NCI-H1092 treated with DMSO at 0.1 percent for 48 hours (cell line): ENCODE measurements around the gene SUPT16H.
"Not testable (repeated sequence)": the region's sequence is repeated elsewhere in the genome, so short reads cannot be mapped to it uniquely, and the experiment has no call there.

Experiments
- DNase-seq: peaks from one replicate; lab custom pipeline; 2025; lab: John Stamatoyannopoulos, UW

SUPT16H gene

GRCh38 chr14:21383848-21384493 lies at the start of gene SUPT16H:
Gene SUPT16H, minus strand, starts transcription at chr14:21384019. Its CDS starts 92 bp downstream, at chr14:21383927.
- peak; percentile 98 for DNase-seq

- no peak for DNase-seq
These were observed 47.3 kb upstream of the SUPT16H start for GRCh38 chr14:21431126-21431525.

- DNase-seq = peak; percentile 80
These were observed 45.1 kb upstream of the SUPT16H start for GRCh38 chr14:21428930-21429329.

GRCh38 chr14:21426692-21427091 lies 42.9 kb upstream of the SUPT16H start:
- no peak for DNase-seq

GRCh38 chr14:21419528-21419927 lies 35.7 kb upstream of the SUPT16H start:
- no peak for DNase-seq

- DNase-seq = no peak
These were observed 31.5 kb upstream of the SUPT16H start for GRCh38 chr14:21415329-21415728.

- DNase-seq = no peak
These were observed 30.4 kb upstream of the SUPT16H start for GRCh38 chr14:21414137-21414631.

- DNase-seq = no peak
These were observed 24.3 kb upstream of the SUPT16H start for GRCh38 chr14:21408147-21408546.

GRCh38 chr14:21406213-21406612 lies 22.4 kb upstream of the SUPT16H start:
- DNase-seq = no peak

- DNase-seq = no peak
These were observed 21.3 kb upstream of the SUPT16H start for GRCh38 chr14:21405097-21405496.

- DNase-seq = no peak
These were observed 15.6 kb upstream of the SUPT16H start for GRCh38 chr14:21399311-21399870.

- DNase-seq = no peak
These were observed 15.1 kb upstream of the SUPT16H start for GRCh38 chr14:21398901-21399300.

GRCh38 chr14:21395450-21395849 lies 11.6 kb upstream of the SUPT16H start:
- DNase-seq = no peak

- DNase-seq = no peak
These were observed 1.5 kb upstream of the SUPT16H start for GRCh38 chr14:21385188-21385904.

- DNase-seq = peak; percentile 49
These were observed 654 bp upstream of the SUPT16H start for GRCh38 chr14:21384494-21384851.

GRCh38 chr14:21382886-21383847 lies 652 bp downstream of the SUPT16H start:
- DNase-seq = peak; percentile 74

GRCh38 chr14:21382095-21382494 lies 1.7 kb downstream of the SUPT16H start:
- DNase-seq = no peak

- DNase-seq = no peak
These were observed 4.5 kb downstream of the SUPT16H start for GRCh38 chr14:21379338-21379737.

- no peak for DNase-seq
These were observed 9.8 kb downstream of the SUPT16H start for GRCh38 chr14:21373980-21374379.

GRCh38 chr14:21372814-21373213 lies 11.0 kb downstream of the SUPT16H start:
- DNase-seq = not testable (repeated sequence)

- no peak for DNase-seq
These were observed 13.7 kb downstream of the SUPT16H start for GRCh38 chr14:21369949-21370679.
